Karpas-422 (cell line): ENCODE results near the gene MUC2. TPM values are rescaled to one million over a fixed set of nuclear protein-coding genes. Genes with fewer than 3 reads are reported as not detected.
"Not testable (repeated sequence)": the region's sequence is repeated elsewhere in the genome, so short reads cannot be mapped to it uniquely, and the experiment has no call there.

ENCODE experiments used
- DNase-seq: peaks from one replicate; pipeline ENCODE4 v3.0.0-alpha.2; 2015
- H2AFZ ChIP-seq: fragments of 200-600 bp; sonication (generic); 2 replicates; pipeline ENCODE4 v1.6.1; 2014; ENCODE audit warnings: antibody characterized with exemption, low read length, mixed read lengths
- H3K27ac ChIP-seq: fragments of 200-600 bp; sonication (generic); 2 replicates; pipeline ENCODE4 v1.5.1; 2014; ENCODE audit warnings: mild to moderate bottlenecking, low read length, moderate library complexity
- H3K27me3 ChIP-seq: fragments of 200-600 bp; sonication (generic); 2 replicates; pipeline ENCODE4 v1.6.1; 2014; ENCODE audit warnings: low read length, mixed read lengths
- H3K36me3 ChIP-seq: fragments of 200-600 bp; sonication (generic); 2 replicates; pipeline ENCODE4 v1.6.1; 2014; ENCODE audit warnings: low read length, mixed read lengths; ENCODE audit not compliant: insufficient read depth
- H3K4me1 ChIP-seq: fragments of 200-600 bp; sonication (generic); 2 replicates; pipeline ENCODE4 v1.6.1; 2014; ENCODE audit warnings: mild to moderate bottlenecking, low read length, mixed read lengths
- H3K4me2 ChIP-seq: fragments of 200-600 bp; sonication (generic); 2 replicates; pipeline ENCODE4 v1.6.1; 2014; ENCODE audit warnings: low read length, low read depth, mild to moderate bottlenecking; ENCODE audit not compliant: poor library complexity, severe bottlenecking
- H3K4me3 ChIP-seq: fragments of 200-600 bp; sonication (generic); 2 replicates; pipeline ENCODE4 v1.5.1; 2014; ENCODE audit warnings: mild to moderate bottlenecking, antibody characterized with exemption, low read length, mixed read lengths
- H3K79me2 ChIP-seq: fragments of 200-600 bp; sonication (generic); 2 replicates; pipeline ENCODE4 v1.6.1; 2014; ENCODE audit warnings: mild to moderate bottlenecking, low read length, mixed read lengths
- H3K9ac ChIP-seq: fragments of 200-600 bp; sonication (generic); 2 replicates; pipeline ENCODE4 v1.6.0; 2014; ENCODE audit warnings: low read length
- H3K9me2 ChIP-seq: fragments of 200-600 bp; sonication (generic), shearing (Covaris generic); replicated peaks from 2 replicates; pipeline ENCODE4 v1.6.0; 2014; ENCODE audit warnings: mild to moderate bottlenecking, low read length, moderate library complexity; ENCODE audit not compliant: insufficient read depth
- H3K9me3 ChIP-seq: fragments of 300-700, 200-600 bp; sonication (generic); 2 replicates; pipeline ENCODE4 v1.6.1; 2014; ENCODE audit warnings: low read length, mixed read lengths
- H4K20me1 ChIP-seq: fragments of 200-600 bp; sonication (generic); 2 replicates; pipeline ENCODE4 v1.6.1; 2014; ENCODE audit warnings: mild to moderate bottlenecking, antibody characterized with exemption, low read length, low read depth; ENCODE audit not compliant: insufficient read depth
- total RNA-seq: library from RNA; depleted of rRNA; stranded (reverse); fragments of >200 nt; shearing (Covaris generic); gene quantifications from 2 replicates; pipeline ENCODE4 v1.2.3, GENCODE V29; 2014; ENCODE audit warnings: low replicate concordance

Gene MUC2
- total RNA-seq, 1 experiment from 2014 or later = not detected

- Histone ChIP-seq H4K20me1 (no peaks in the 10 kb centered on the region), H3K4me3 (no peak overlapping the region), H2AFZ (no peak overlapping the region), H3K36me3 (no peaks in the 10 kb centered on the region), H3K4me2 (no peak overlapping the region), H3K79me2 (no peaks in the 10 kb centered on the region), H3K9me2 (no peaks in the 10 kb centered on the region), H3K27me3 (no peaks in the 10 kb centered on the region), H3K9me3 (no peaks in the 10 kb centered on the region), H3K27ac (no peak overlapping the region), H3K9ac (no peak overlapping the region), H3K4me1 (no peaks in the 10 kb centered on the region)
- DNase-seq = no peak
Measured at GRCh38 chr11:1113405-1114201, 38.9 kb downstream of the MUC2 start.

GRCh38 chr11:1115292-1115691 lies 40.6 kb downstream of the MUC2 start:
- DNase-seq, H4K20me1 ChIP-seq, H3K36me3 ChIP-seq, H2AFZ ChIP-seq, H3K9me3 ChIP-seq, H3K9ac ChIP-seq, H3K79me2 ChIP-seq, H3K27me3 ChIP-seq, H3K4me1 ChIP-seq, H3K4me3 ChIP-seq, H3K9me2 ChIP-seq, H3K27ac ChIP-seq, H3K4me2 ChIP-seq: not testable (repeated sequence)

GRCh38 chr11:1116104-1116503 lies 41.4 kb downstream of the MUC2 start:
- Histone ChIP-seq H3K4me3 (no peak overlapping the region), H3K9ac (no peak overlapping the region)

DNA sequence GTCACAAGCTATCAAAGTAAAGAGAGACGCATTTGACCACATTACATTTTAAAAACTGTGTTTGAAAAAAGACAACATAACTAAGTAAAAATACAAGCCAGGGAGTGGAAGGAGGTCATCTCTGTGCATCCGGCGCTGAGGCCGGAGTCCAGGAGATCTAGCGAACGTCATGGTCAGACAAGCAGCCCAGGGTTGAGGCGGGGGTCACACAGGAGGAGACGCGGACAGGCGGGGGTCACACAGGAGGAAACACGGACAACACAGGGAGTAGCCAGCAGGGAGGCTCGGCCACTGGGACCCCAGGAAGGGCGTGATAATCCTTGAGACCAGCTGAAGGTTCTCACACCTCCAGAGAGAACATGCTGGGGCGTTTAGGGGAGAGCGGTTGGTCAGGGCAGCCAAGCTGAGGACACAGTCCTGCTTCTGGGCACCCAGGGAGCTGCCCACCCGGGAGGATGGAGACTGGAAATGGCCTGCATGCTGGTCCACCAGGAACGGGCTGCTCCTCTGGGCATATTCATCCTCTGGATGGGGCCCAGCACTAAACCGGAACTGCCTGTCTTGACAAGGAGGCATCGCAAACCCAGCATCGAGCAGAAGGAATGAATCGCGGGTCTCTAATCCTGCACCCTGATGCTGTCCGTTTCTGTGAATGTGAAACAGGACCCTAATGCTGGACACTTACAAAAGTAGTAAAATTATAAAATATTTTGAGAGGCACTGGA lies 42.2 kb downstream of the MUC2 start:
- no peaks in the 10 kb centered on the region for H3K4me1 ChIP-seq
- no peak for DNase-seq
- H2AFZ ChIP-seq = no peak overlapping the region
- no peaks in the 10 kb centered on the region for H3K27me3 ChIP-seq
- H3K4me2 ChIP-seq = no peak overlapping the region
- no peaks in the 10 kb centered on the region for H4K20me1 ChIP-seq
- no peaks in the 10 kb centered on the region for H3K36me3 ChIP-seq
- no peak overlapping the region for H3K4me3 ChIP-seq
- H3K79me2 ChIP-seq = no peaks in the 10 kb centered on the region
- no peak overlapping the region for H3K27ac ChIP-seq
- H3K9me3 ChIP-seq = no peaks in the 10 kb centered on the region
- H3K9ac ChIP-seq = no peak overlapping the region
- no peaks in the 10 kb centered on the region for H3K9me2 ChIP-seq

More at GRCh38 chr11:1116104-1116503, 41.4 kb downstream of the MUC2 start:
- no peaks in the 10 kb centered on the region for H3K36me3 ChIP-seq
- no peaks in the 10 kb centered on the region for H3K9me2 ChIP-seq
- H3K4me1 ChIP-seq = no peaks in the 10 kb centered on the region
- no peak overlapping the region for H3K27ac ChIP-seq
- no peak overlapping the region for H3K4me2 ChIP-seq
- H3K9me3 ChIP-seq = no peaks in the 10 kb centered on the region
- H3K79me2 ChIP-seq = no peaks in the 10 kb centered on the region
- H3K27me3 ChIP-seq = no peaks in the 10 kb centered on the region
- H4K20me1 ChIP-seq = no peaks in the 10 kb centered on the region
- no peak overlapping the region for H2AFZ ChIP-seq
- no peak for DNase-seq

DNA sequence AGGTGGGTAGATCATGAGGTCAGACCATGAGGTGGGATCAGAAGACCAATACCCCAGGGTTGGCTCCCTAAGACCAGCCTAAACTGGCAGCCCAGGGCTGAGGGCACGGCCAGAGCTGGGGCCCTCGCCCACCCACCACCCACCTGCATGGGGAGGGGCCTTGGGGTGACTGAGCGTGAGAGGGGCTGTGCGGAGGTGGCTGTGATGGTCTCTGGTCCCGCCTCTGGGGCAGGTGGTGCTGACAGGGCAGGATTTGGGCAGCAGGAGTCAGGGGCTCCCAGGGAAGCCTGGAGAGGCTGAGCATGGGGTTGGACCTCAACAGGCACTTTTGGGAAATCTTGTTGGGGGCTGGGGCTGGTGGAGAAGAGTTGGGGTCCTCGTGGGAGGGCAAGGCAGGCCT lies 43.3 kb downstream of the MUC2 start:
- no peak overlapping the region for H3K4me3 ChIP-seq
- H3K4me2 ChIP-seq = no peak overlapping the region
- H2AFZ ChIP-seq = no peak overlapping the region
- H3K27me3 ChIP-seq = no peaks in the 10 kb centered on the region
- no peak overlapping the region for H3K9ac ChIP-seq
- H3K9me3 ChIP-seq = no peaks in the 10 kb centered on the region
- H4K20me1 ChIP-seq = no peaks in the 10 kb centered on the region
- H3K36me3 ChIP-seq = no peaks in the 10 kb centered on the region
- no peaks in the 10 kb centered on the region for H3K4me1 ChIP-seq
- H3K79me2 ChIP-seq = no peaks in the 10 kb centered on the region
- no peak for DNase-seq
- H3K9me2 ChIP-seq = no peaks in the 10 kb centered on the region
- no peak overlapping the region for H3K27ac ChIP-seq

GRCh38 chr11:1118755-1119603 lies 44.3 kb downstream of the MUC2 start:
- DNase-seq = no peak
- Histone ChIP-seq H2AFZ (no peak overlapping the region), H3K9ac (no peak overlapping the region), H3K27me3 (no peaks in the 10 kb centered on the region), H3K79me2 (no peaks in the 10 kb centered on the region), H3K9me2 (no peaks in the 10 kb centered on the region), H3K4me2 (no peak overlapping the region), H3K4me1 (no peaks in the 10 kb centered on the region), H3K4me3 (no peak overlapping the region), H4K20me1 (no peaks in the 10 kb centered on the region), H3K9me3 (no peaks in the 10 kb centered on the region), H3K36me3 (no peaks in the 10 kb centered on the region), H3K27ac (no peak overlapping the region)

DNA sequence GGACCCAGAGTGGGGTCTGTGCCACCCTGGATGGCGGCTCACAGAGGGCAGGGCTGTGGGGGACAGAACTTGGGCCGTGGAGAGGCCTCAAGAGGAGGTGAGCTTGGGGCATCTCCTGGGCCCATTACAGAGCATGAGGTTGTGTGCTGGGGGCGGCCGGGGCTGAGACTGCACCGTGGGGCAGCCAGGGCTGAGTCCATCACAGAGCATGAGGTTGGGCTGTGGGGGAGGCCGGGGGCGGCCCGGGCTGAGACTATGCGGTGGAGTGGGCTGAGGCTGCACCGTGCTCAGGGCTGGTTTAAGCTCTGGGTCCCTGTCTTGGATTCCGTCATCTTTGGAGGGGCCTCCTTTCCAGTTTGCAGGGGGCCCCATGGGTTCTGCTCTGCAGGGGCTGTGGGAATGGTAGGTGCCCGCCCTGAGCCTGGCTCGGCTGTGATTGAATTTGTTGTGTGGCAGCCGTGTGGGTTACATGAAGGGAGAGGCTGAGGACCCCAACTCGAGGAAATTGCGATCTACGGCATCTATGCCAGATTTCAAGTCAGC lies 45.0 kb downstream of the MUC2 start:
- H3K4me2 ChIP-seq = no peak overlapping the region
- H3K9me3 ChIP-seq = no peaks in the 10 kb centered on the region
- H3K4me1 ChIP-seq = no peaks in the 10 kb centered on the region
- H3K4me3 ChIP-seq = no peak overlapping the region
- H3K9me2 ChIP-seq = no peaks in the 10 kb centered on the region
- H3K27ac ChIP-seq = no peak overlapping the region
- no peaks in the 10 kb centered on the region for H3K36me3 ChIP-seq
- no peaks in the 10 kb centered on the region for H4K20me1 ChIP-seq
- H3K9ac ChIP-seq = no peak overlapping the region
- H2AFZ ChIP-seq = no peak overlapping the region
- no peaks in the 10 kb centered on the region for H3K27me3 ChIP-seq
- no peak for DNase-seq
- no peaks in the 10 kb centered on the region for H3K79me2 ChIP-seq
